Measurements from ENCODE around the gene FOXN3.

GRCh38 chr14:89455412-89455811, 38.4 kb upstream of the FOXN3 start:
- no peak for TF ChIP-seq MAX (IDR thresholded peaks at IDR 0.05)
- TF ChIP-seq CTCF (IDR thresholded peaks at IDR 0.05), result no peak
- TF ChIP-seq POLR2A (IDR thresholded peaks at IDR 0.05; ENCODE audit: low read length), result no peak
- no peak for TF ChIP-seq E2F6 (IDR thresholded peaks at IDR 0.05; ENCODE audit: borderline replicate concordance, low read depth)
- no peak for TF ChIP-seq EP300 (IDR thresholded peaks at IDR 0.05)
- no peak for TF ChIP-seq SMC3 (IDR thresholded peaks at IDR 0.05)
- TF ChIP-seq SREBF2 (IDR thresholded peaks at IDR 0.05), result no peak
- TF ChIP-seq MAFK (IDR thresholded peaks at IDR 0.05; ENCODE audit: partially characterized antibody), result no peak
- TF ChIP-seq CEBPB (IDR thresholded peaks at IDR 0.05), result no peak
- no peak for TF ChIP-seq NPAS2 (CRISPR knock-in tag; IDR thresholded peaks at IDR 0.05; ENCODE audit: borderline replicate concordance)
